Inflammatory macrophage (primary cell): ENCODE measurements around the gene PCNT.
"Not testable (repeated sequence)": the region's sequence is repeated elsewhere in the genome, so short reads cannot be mapped to it uniquely, and the experiment has no call there.

ENCODE experiments used
- DNase-seq, 2 donors: peaks; one replicate each; pipeline ENCODE4 v3.0.0-alpha.2; 2020 to 2022

Gene PCNT

GRCh38 chr21:46458315-46459023 is 134.5 kb downstream of the PCNT start, which contains the start of gene DIP2A:
DIP2A (plus strand) TSS chr21:46458891; CDS start chr21:46459132, 241 bp downstream.
- DNase-seq: peak; percentile 99

- no peak for DNase-seq
These were observed 135.0 kb downstream of the PCNT start for GRCh38 chr21:46459024-46459355.

GRCh38 chr21:46459356-46460112 is 135.6 kb downstream of the PCNT start:
- DNase-seq: peak; percentile 40 to 62

- DNase-seq: no peak
These were observed 138.0 kb downstream of the PCNT start for GRCh38 chr21:46461909-46462308.

- not testable (repeated sequence) for DNase-seq
These were observed 141.2 kb downstream of the PCNT start for GRCh38 chr21:46465153-46465552.

GRCh38 chr21:46465651-46466050 is 141.7 kb downstream of the PCNT start:
- peak; percentile 62 to 65 for DNase-seq

GRCh38 chr21:46468108-46468774 is 144.3 kb downstream of the PCNT start:
- no peak for DNase-seq

GRCh38 chr21:46469275-46469674 is 145.3 kb downstream of the PCNT start:
- no peak for DNase-seq

- DNase-seq: no peak
These were observed 147.6 kb downstream of the PCNT start for GRCh38 chr21:46471514-46471913.

GRCh38 chr21:46472246-46472645 is 148.3 kb downstream of the PCNT start:
- DNase-seq: peak; percentile 75 to 84

GRCh38 chr21:46474382-46474781 is 150.4 kb downstream of the PCNT start:
- peak; percentile 58 to 79 for DNase-seq

- no peak for DNase-seq
These were observed 151.3 kb downstream of the PCNT start for GRCh38 chr21:46475296-46475695.

- DNase-seq: no peak
These were observed 153.8 kb downstream of the PCNT start for GRCh38 chr21:46477765-46478164.

GRCh38 chr21:46478910-46479309 is 155.0 kb downstream of the PCNT start:
- DNase-seq: no peak

GRCh38 chr21:46480466-46480865 is 156.5 kb downstream of the PCNT start:
- no peak for DNase-seq

GRCh38 chr21:46482225-46482845 is 158.4 kb downstream of the PCNT start:
- DNase-seq: no peak

GRCh38 chr21:46482846-46483231 is 158.9 kb downstream of the PCNT start:
- no peak for DNase-seq

GRCh38 chr21:46483300-46484295 is 159.6 kb downstream of the PCNT start:
- no peak for DNase-seq

GRCh38 chr21:46486481-46487126 is 162.6 kb downstream of the PCNT start:
- no peak for DNase-seq

- DNase-seq: no peak
These were observed 165.3 kb downstream of the PCNT start for GRCh38 chr21:46489162-46489663.

- no peak for DNase-seq
These were observed 165.8 kb downstream of the PCNT start for GRCh38 chr21:46489800-46490199.
